Nephron progenitor cell (in vitro differentiated cells): ENCODE measurements around the gene CHRM4.

Source experiments
- DNase-seq: peaks from one replicate; pipeline ENCODE4 v3.0.0; 2021
- H3K27ac Mint-ChIP-seq: 2 replicates; pipeline ENCODE4 v1.8.0; 2021; ENCODE audit warnings: mild to moderate bottlenecking, moderate library complexity, mixed read lengths
- H3K27me3 Mint-ChIP-seq: 2 replicates; pipeline ENCODE4 v1.8.0; 2021; ENCODE audit warnings: mild to moderate bottlenecking, low read depth, mixed read lengths; ENCODE audit not compliant: poor library complexity
- H3K36me3 Mint-ChIP-seq: 2 replicates; pipeline ENCODE4 v1.8.0; 2021; ENCODE audit warnings: low read depth, mixed read lengths
- H3K4me1 Mint-ChIP-seq: 2 replicates; pipeline ENCODE4 v1.8.0; 2021; ENCODE audit warnings: mixed read lengths
- H3K4me3 Mint-ChIP-seq: 2 replicates; pipeline ENCODE4 v1.8.0; 2021; ENCODE audit warnings: mild to moderate bottlenecking, moderate library complexity, mixed read lengths
- H3K9me3 Mint-ChIP-seq: 2 replicates; pipeline ENCODE4 v1.8.0; 2021; ENCODE audit warnings: mild to moderate bottlenecking, moderate library complexity, mixed read lengths
- CTCF ChIP-seq: fragments of 200-600 bp; sonication (generic); IDR thresholded peaks from 2 replicates; pipeline ENCODE4 v1.5.0; 2021; ENCODE audit warnings: antibody characterized with exemption

Gene CHRM4

GRCh38 chr11:46338636-46338987 is 53.0 kb downstream of the CHRM4 start:
- Mint-ChIP-seq H3K27me3 (peaks cover 34% of the 10 kb centered on the region), H3K4me1 (peaks cover 76% of the 10 kb centered on the region), H3K9me3 (no peaks in the 10 kb centered on the region), H3K27ac (no peak overlapping the region), H3K36me3 (no peaks in the 10 kb centered on the region), H3K4me3 (peak overlapping the region; percentile 64)
- TF ChIP-seq CTCF = no peak
- DNase-seq = no peak

- no peaks in the 10 kb centered on the region for H3K9me3 Mint-ChIP-seq
- peaks cover 41% of the 10 kb centered on the region for H3K27me3 Mint-ChIP-seq
- H3K4me1 Mint-ChIP-seq = peaks cover 68% of the 10 kb centered on the region
- no peak overlapping the region for H3K27ac Mint-ChIP-seq
- no peak for TF ChIP-seq CTCF
- H3K36me3 Mint-ChIP-seq = no peaks in the 10 kb centered on the region
- no peak for DNase-seq
- no peak overlapping the region for H3K4me3 Mint-ChIP-seq
Observed at GRCh38 chr11:46337626-46338345, 53.8 kb downstream of the CHRM4 start.

GRCh38 chr11:46336563-46337180 is 54.9 kb downstream of the CHRM4 start:
- Mint-ChIP-seq H3K4me1 (peaks cover 65% of the 10 kb centered on the region), H3K4me3 (no peak overlapping the region), H3K36me3 (no peaks in the 10 kb centered on the region), H3K27ac (no peak overlapping the region), H3K9me3 (no peaks in the 10 kb centered on the region), H3K27me3 (peaks cover 51% of the 10 kb centered on the region)
- DNase-seq = no peak
- TF ChIP-seq CTCF = no peak

- TF ChIP-seq CTCF = no peak
- no peak for DNase-seq
- peaks cover 54% of the 10 kb centered on the region for H3K27me3 Mint-ChIP-seq
- no peaks in the 10 kb centered on the region for H3K9me3 Mint-ChIP-seq
- no peaks in the 10 kb centered on the region for H3K36me3 Mint-ChIP-seq
- no peak overlapping the region for H3K4me3 Mint-ChIP-seq
- peaks cover 65% of the 10 kb centered on the region for H3K4me1 Mint-ChIP-seq
- peak overlapping the region; percentile 47 for H3K27ac Mint-ChIP-seq
Observed at GRCh38 chr11:46335890-46336562, 55.5 kb downstream of the CHRM4 start.

GRCh38 chr11:46335271-46335670 is 56.3 kb downstream of the CHRM4 start:
- TF ChIP-seq CTCF = no peak
- no peak overlapping the region for H3K27ac Mint-ChIP-seq
- peaks cover 70% of the 10 kb centered on the region for H3K4me1 Mint-ChIP-seq
- H3K9me3 Mint-ChIP-seq = no peaks in the 10 kb centered on the region
- H3K4me3 Mint-ChIP-seq = no peak overlapping the region
- peaks cover 53% of the 10 kb centered on the region for H3K27me3 Mint-ChIP-seq
- no peaks in the 10 kb centered on the region for H3K36me3 Mint-ChIP-seq
- DNase-seq = no peak
